SK-N-SH (cell line): ENCODE measurements around the gene MGAT5. TPM values are rescaled to one million over a fixed set of nuclear protein-coding genes. Genes with fewer than 3 reads are reported as not detected.

ENCODE experiments used
- CTCF ChIA-PET: fragments of 300-600, 350-600 bp; formaldehyde crosslinking; extraction: SDS; loops from one replicate; lab custom pipeline; 2021; lab: Yijun Ruan, JAX
- POLR2A ChIA-PET: fragments of 350-600 bp; sonication (Branson Sonifier 250); formaldehyde crosslinking; extraction: SDS; loops from one replicate; lab custom pipeline; 2020; ENCODE audit warnings: antibody characterized with exemption, inconsistent platforms; lab: Yijun Ruan, JAX
- DNase-seq: peaks from one replicate; pipeline ENCODE4 v3.0.0; 2012
- H2AFZ ChIP-seq: fragments of 200-600 bp; sonication (generic); 2 replicates; pipeline ENCODE4 v1.8.1; 2016; ENCODE audit warnings: antibody characterized with exemption, mild to moderate bottlenecking, low read depth
- H3F3A ChIP-seq: fragments of 200-600 bp; sonication (generic); replicated peaks from 2 replicates; pipeline ENCODE3; 2016; ENCODE audit warnings: antibody characterized with exemption, mild to moderate bottlenecking; ENCODE audit not compliant: insufficient read depth
- H3K27ac ChIP-seq, 2 experiments: fragments of 200-500 bp in 1 of 2; fragments of 200-600 bp in 1 of 2; sonication (Bioruptor generic) in 1 of 2; sonication (generic), shearing (Covaris generic) in 1 of 2; 2 replicates each; pipeline versions ENCODE4 v1.5.1 to v1.6.1; 2014 to 2016; ENCODE audit warnings: low read depth in 2 of 2, inconsistent platforms in 1 of 2, low read length in 1 of 2, mild to moderate bottlenecking in 1 of 2, mixed read lengths in 1 of 2
- H3K27me3 ChIP-seq: fragments of 200-600 bp; sonication (generic), shearing (Covaris generic); 2 replicates; pipeline ENCODE4 v1.6.1; 2016; ENCODE audit warnings: mixed run types; ENCODE audit not compliant: insufficient read depth
- H3K36me3 ChIP-seq, 2 experiments: fragments of 200-500 bp in 1 of 2; fragments of 200-600 bp in 1 of 2; sonication (Bioruptor generic) in 1 of 2; sonication (generic) in 1 of 2; replicated peaks in 1 of 2; 2 replicates each; pipeline versions ENCODE3 to v1.5.1; 2014 to 2016; ENCODE audit warnings: low read length in 1 of 2, mild to moderate bottlenecking in 1 of 2; ENCODE audit not compliant: insufficient read depth in 2 of 2, control insufficient read depth in 1 of 2
- H3K4me1 ChIP-seq, 2 experiments: fragments of 200-500 bp in 1 of 2; fragments of 200-600 bp in 1 of 2; sonication (Bioruptor generic) in 1 of 2; sonication (generic), shearing (Covaris generic) in 1 of 2; 2 replicates each; pipeline versions ENCODE4 v1.5.1 to v1.6.1; 2014 to 2016; ENCODE audit warnings: low read depth in 1 of 2, low read length in 1 of 2, mixed run types in 1 of 2; ENCODE audit not compliant: insufficient read depth in 2 of 2, control insufficient read depth in 1 of 2
- H3K4me2 ChIP-seq: fragments of 200-600 bp; sonication (generic), shearing (Covaris generic); 2 replicates; pipeline ENCODE4 v1.6.1; 2017; ENCODE audit warnings: mixed run types
- H3K4me3 ChIP-seq, 2 experiments: fragments of 200-500 bp in 1 of 2; fragments of 200-600 bp in 1 of 2; sonication (Bioruptor generic) in 1 of 2; sonication (generic), shearing (Covaris generic) in 1 of 2; 2 replicates each; pipeline versions ENCODE4 v1.5.1 to v1.8.1; 2014 to 2016; ENCODE audit warnings: low read depth in 2 of 2, inconsistent platforms in 1 of 2, low read length in 1 of 2, mild to moderate bottlenecking in 1 of 2, mixed read lengths in 1 of 2, moderate library complexity in 1 of 2
- H3K79me2 ChIP-seq: fragments of 200-600 bp; sonication (generic); 2 replicates; pipeline ENCODE4 v1.8.1; 2017; ENCODE audit warnings: mild to moderate bottlenecking; ENCODE audit not compliant: insufficient read depth
- H3K9ac ChIP-seq: fragments of 200-600 bp; sonication (generic); 2 replicates; pipeline ENCODE4 v1.6.1; 2017; ENCODE audit warnings: mixed run types
- H3K9me2 ChIP-seq: fragments of 200-600 bp; sonication (generic); 2 replicates; pipeline ENCODE4 v1.6.1; 2017; ENCODE audit warnings: mixed run types
- H3K9me3 ChIP-seq: fragments of 200-600 bp; sonication (generic); 2 replicates; pipeline ENCODE4 v1.6.1; 2017; ENCODE audit warnings: mixed run types, mild to moderate bottlenecking, moderate library complexity
- H4K20me1 ChIP-seq: fragments of 200-600 bp; sonication (generic); 2 replicates; pipeline ENCODE4 v1.6.1; 2017; ENCODE audit warnings: mild to moderate bottlenecking, mixed run types; ENCODE audit not compliant: insufficient read depth
- CHD2 ChIP-seq: fragments of 150-350 bp; IDR thresholded peaks from 2 replicates; pipeline ENCODE4 v1.6.1; 2018; ENCODE audit warnings: low read length; ENCODE audit not compliant: partially characterized antibody
- CTCF ChIP-seq: fragments of 200-600 bp; sonication (generic); IDR thresholded peaks from 2 replicates; pipeline ENCODE4 v1.6.1; 2017; ENCODE audit warnings: antibody characterized with exemption, mild to moderate bottlenecking, moderate library complexity
- ELF1 ChIP-seq: IDR thresholded peaks from 2 replicates; pipeline ENCODE4 v1.4.0; 2012
- EP300 ChIP-seq, 2 experiments: IDR thresholded peaks; 2 replicates each; pipeline versions ENCODE4 v1.4.0 to v1.6.1; 2012; ENCODE audit warnings: borderline replicate concordance in 1 of 2, low read depth in 1 of 2, low read length in 1 of 2
- FOSL2 ChIP-seq: IDR thresholded peaks from 2 replicates; pipeline ENCODE4 v1.4.0; 2012; ENCODE audit warnings: low read depth, mild to moderate bottlenecking, moderate library complexity, borderline replicate concordance
- FOXJ3 ChIP-seq: sonication (generic); formaldehyde crosslinking; IDR thresholded peaks from 2 replicates; pipeline ENCODE4 v1.5.1; 2020; ENCODE audit warnings: mild to moderate bottlenecking, missing genetic modification reagents
- GATA2 ChIP-seq: sonication (generic); formaldehyde crosslinking; IDR thresholded peaks from 2 replicates; pipeline ENCODE4 v1.5.0; 2020; ENCODE audit warnings: mild to moderate bottlenecking, missing genetic modification reagents
- MXI1 ChIP-seq: IDR thresholded peaks from 2 replicates; pipeline ENCODE4 v1.6.1; 2012; ENCODE audit warnings: mild to moderate bottlenecking, low read depth, low read length, improper control_type of control experiment
- POLR2AphosphoS5 ChIP-seq: IDR thresholded peaks from 2 replicates; pipeline ENCODE4 v1.6.1; 2012; ENCODE audit warnings: low read depth, low read length
- RCOR1 ChIP-seq: fragments of 150-350 bp; IDR thresholded peaks from 2 replicates; pipeline ENCODE4 v1.6.1; 2017; ENCODE audit warnings: antibody characterized with exemption, low read length
- REST ChIP-seq: IDR thresholded peaks from 2 replicates; pipeline ENCODE4 v1.6.1; 2012; ENCODE audit warnings: mild to moderate bottlenecking, low read depth, low read length, moderate library complexity
- RXRA ChIP-seq: IDR thresholded peaks from 2 replicates; pipeline ENCODE4 v1.4.0; 2012; ENCODE audit warnings: low read depth, mild to moderate bottlenecking, borderline replicate concordance
- SIN3A ChIP-seq: IDR thresholded peaks from 2 replicates; pipeline ENCODE4 v1.6.1; 2012; ENCODE audit warnings: low read depth, mild to moderate bottlenecking, low read length, moderate library complexity, borderline replicate concordance
- TAF1 ChIP-seq: IDR thresholded peaks from 2 replicates; pipeline ENCODE4 v1.6.1; 2012; ENCODE audit warnings: low read depth, mild to moderate bottlenecking, low read length, moderate library complexity, borderline replicate concordance
- TCF12 ChIP-seq: IDR thresholded peaks from 2 replicates; pipeline ENCODE4 v1.4.0; 2012
- USF1 ChIP-seq: IDR thresholded peaks from 2 replicates; pipeline ENCODE4 v1.4.0; 2012; ENCODE audit warnings: low read depth, borderline replicate concordance
- YY1 ChIP-seq: IDR thresholded peaks from 2 replicates; pipeline ENCODE4 v1.4.0; 2012; ENCODE audit warnings: low read depth, mild to moderate bottlenecking
- WGBS: methylation state at CpG from one replicate; pipeline ENCODE4 v1.1.6; 2017; ENCODE audit warnings: low lambda C conversion rate; 5-methylcytosine and 5-hydroxymethylcytosine counted together
- polyA plus RNA-seq, 3 experiments: library from polyadenylated mRNA; depleted of rRNA; stranded (reverse); fragments of >200 nt; gene quantifications; 2 replicates each; pipeline ENCODE4 v1.2.3, GENCODE V29; 2012

The MGAT5 gene
- polyA plus RNA-seq, 1 of the 3 experiments (the other 2 are of a cell fraction): 18.2 TPM

GRCh38 chr2:134335601-134336000 lies 81.7 kb downstream of the MGAT5 start:
- Histone ChIP-seq H2AFZ (no peak overlapping the region), H3K79me2 (no peaks in the 10 kb centered on the region), H3K9me2 (no peaks in the 10 kb centered on the region), H3K4me1 (peaks cover 0 to 37% of the 10 kb centered on the region in 2 experiments; a peak in 2 of 4 replicates), H3K4me3 (no peak overlapping the region), H3K36me3 (peaks cover 4% of the 10 kb centered on the region in 2 experiments), H3F3A (peaks cover 3% of the 10 kb centered on the region), H4K20me1 (no peaks in the 10 kb centered on the region), H3K9me3 (no peaks in the 10 kb centered on the region), H3K27me3 (no peaks in the 10 kb centered on the region), H3K27ac (peak overlapping the region in 1 of 2 experiments; percentile 100; a peak in 2 of 4 replicates), H3K9ac (no peak overlapping the region), H3K4me2 (no peak overlapping the region)
- CTCF ChIA-PET: interaction anchor here (1.1 to 4.9 kb wide), 9 partner anchors 12 to 449 kb away, joined by 3 to 30 read pairs (median 6); no protein-coding TSS in a partner anchor
- POLR2A ChIA-PET: interaction anchor here (0.6 to 2.5 kb wide), 5 partner anchors 11 to 215 kb away, joined by 3 to 13 read pairs (median 4); no protein-coding TSS in a partner anchor
- no peak for DNase-seq
- TF ChIP-seq RCOR1 (peak; percentile 77), REST (no peak), FOXJ3 (CRISPR knock-in tag) (peak; percentile 62; the same call in 1 of the 2 replicates), CHD2 (peak; percentile 48), EP300 (IDR thresholded peaks at IDR 0.05; ENCODE audit: borderline replicate concordance in 1 of 2, low read depth in 1 of 2, low read length in 1 of 2) (peak in 1 of 2 experiments; percentile 79; a peak in 2 of 4 replicates), GATA2 (CRISPR knock-in tag) (peak; percentile 93), TCF12 (peak; percentile 15; the same call in 1 of the 2 replicates), POLR2AphosphoS5 (no peak)
- 55% methylated on average over 1 of the region's 1 CpG for WGBS

GRCh38 chr2:134336352-134336751 lies 82.5 kb downstream of the MGAT5 start:
- H3K9me2 ChIP-seq: no peaks in the 10 kb centered on the region
- peaks cover 0 to 37% of the 10 kb centered on the region in 2 experiments; a peak in 2 of 4 replicates for H3K4me1 ChIP-seq
- TF ChIP-seq ELF1 (no peak), GATA2 (CRISPR knock-in tag) (no peak), YY1 (no peak), SIN3A (no peak), FOSL2 (no peak), TAF1 (no peak), USF1 (no peak), CTCF (no peak), TCF12 (no peak), REST (no peak), RXRA (no peak), MXI1 (no peak)

More at GRCh38 chr2:134336352-134336751, 82.5 kb downstream of the MGAT5 start:
- ChIA-PET POLR2A (interaction anchor here (0.6 to 2.5 kb wide), 2 partner anchors 75 to 176 kb away, joined by 3 to 13 read pairs; no protein-coding TSS in a partner anchor), CTCF (interaction anchor here (1.4 to 4.9 kb wide), 8 partner anchors 12 to 452 kb away, joined by 4 to 30 read pairs (median 8); no protein-coding TSS in a partner anchor)
- no peaks in the 10 kb centered on the region for H4K20me1 ChIP-seq
- H3K27me3 ChIP-seq: no peaks in the 10 kb centered on the region
- no peaks in the 10 kb centered on the region for H3K9me3 ChIP-seq
- no peaks in the 10 kb centered on the region for H3F3A ChIP-seq
- no peak overlapping the region for H3K4me2 ChIP-seq
- H3K79me2 ChIP-seq: no peaks in the 10 kb centered on the region
- H2AFZ ChIP-seq: no peak overlapping the region
- no peak for DNase-seq
- peaks cover 0 to 4% of the 10 kb centered on the region in 2 experiments for H3K36me3 ChIP-seq
- H3K9ac ChIP-seq: no peak overlapping the region
- peak overlapping the region in 1 of 2 experiments; percentile 100; a peak in 2 of 4 replicates for H3K27ac ChIP-seq
- 64% methylated on average over 4 of the region's 4 CpGs for WGBS
- H3K4me3 ChIP-seq: no peak overlapping the region
